Measurements from ENCODE around the gene PEMT. TPM values are rescaled to one million over a fixed set of nuclear protein-coding genes. Genes with fewer than 3 reads are reported as not detected.

Gene PEMT
- total and polyA plus RNA-seq, 9 of the 15 experiments (the other 6 are each of a cell fraction or from before 2014, with no cell fraction given) = 1.4 to 36.4 (median 13.6) TPM

DNA sequence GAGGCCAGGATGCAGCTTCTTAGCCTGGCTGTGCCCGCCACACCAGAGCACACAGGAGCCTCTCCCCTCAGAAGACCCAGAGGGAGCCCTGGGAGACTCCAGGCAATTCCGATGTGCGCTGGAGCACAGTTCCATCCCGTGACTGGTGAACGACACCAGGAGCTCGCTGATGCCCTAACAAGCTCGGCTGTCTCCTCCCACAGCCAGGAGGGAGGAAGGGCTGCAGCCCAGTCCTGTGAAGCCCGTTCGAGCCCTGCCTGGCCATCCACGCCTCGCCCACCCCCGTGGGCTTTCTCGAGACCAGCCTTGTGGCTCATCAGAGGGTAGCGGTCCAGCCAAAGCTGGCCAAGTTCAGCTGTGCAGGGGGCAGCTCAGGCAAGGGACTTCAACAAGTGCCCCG lies 73.5 kb downstream of the PEMT start:
- ChIA-PET CTCF (ENCODE audit: low intra/inter-chr PET ratio) (no interaction called here), POLR2A (no interaction called here)
- Histone ChIP-seq H3K27me3 (ENCODE audit: control insufficient read depth in 2 of 2, insufficient read depth in 2 of 2, low read length in 2 of 2) (no peaks in the 10 kb centered on the region), H3K4me2 (ENCODE audit: insufficient read depth, low read length) (no peak overlapping the region), H3K27ac (ENCODE audit: extremely low read depth, low read depth, low read length) (no peak overlapping the region), H3K36me3 (ENCODE audit: control insufficient read depth, insufficient read depth, low read length) (no peaks in the 10 kb centered on the region), H3K4me1 (replicated peaks in 1 of 2; ENCODE audit: control insufficient read depth in 2 of 2, insufficient read depth in 2 of 2, low read length in 2 of 2) (peaks cover 0 to 7% of the 10 kb centered on the region in 2 experiments; a peak in 2 of 5 replicates), H3K9ac (ENCODE audit: insufficient read depth in 1 of 2, low read depth in 2 of 2, low read length in 2 of 2) (peak overlapping the region in 1 of 2 experiments; percentile 52; a peak in 1 of 4 replicates), H2AFZ (ENCODE audit: low read depth, low read length) (no peak overlapping the region), H3K9me3 (replicated peaks; ENCODE audit: control insufficient read depth, insufficient read depth, low read depth, low read length) (no peaks in the 10 kb centered on the region), H3K79me2 (ENCODE audit: control insufficient read depth, insufficient read depth, low read length) (no peaks in the 10 kb centered on the region), H3K4me3 (no peak overlapping the region), H3K9me1 (ENCODE audit: control insufficient read depth, insufficient read depth, low read length) (no peaks in the 10 kb centered on the region), H4K20me1 (replicated peaks; ENCODE audit: control insufficient read depth, insufficient read depth, low read length) (no peaks in the 10 kb centered on the region)
- DNase-seq (ENCODE audit: extremely low read depth in 1 of 4, low spot score in 3 of 4) = no peak
- in situ Hi-C loops (cut with MboI) = no loop called here
- no peak for FAIRE-seq
- ATAC-seq = no peak
- TF ChIP-seq POLR2G (IDR thresholded peaks at IDR 0.05; ENCODE audit: low read depth, low read length) (0 out of 2 replicates have a peak, but pooled peaks have one; percentile 19), ZNF584 (CRISPR knock-in tag; IDR thresholded peaks at IDR 0.05; ENCODE audit: low read depth) (no peak)
- intact Hi-C loops (cut with micrococcal nuclease) = no loop called here
- WGBS (ENCODE audit: insufficient coverage, low coverage, missing lambda C conversion rate) = 58% methylated on average over 6 of the region's 15 CpGs
- BruUV-seq (replicated peaks) = no TSS peak

DNA sequence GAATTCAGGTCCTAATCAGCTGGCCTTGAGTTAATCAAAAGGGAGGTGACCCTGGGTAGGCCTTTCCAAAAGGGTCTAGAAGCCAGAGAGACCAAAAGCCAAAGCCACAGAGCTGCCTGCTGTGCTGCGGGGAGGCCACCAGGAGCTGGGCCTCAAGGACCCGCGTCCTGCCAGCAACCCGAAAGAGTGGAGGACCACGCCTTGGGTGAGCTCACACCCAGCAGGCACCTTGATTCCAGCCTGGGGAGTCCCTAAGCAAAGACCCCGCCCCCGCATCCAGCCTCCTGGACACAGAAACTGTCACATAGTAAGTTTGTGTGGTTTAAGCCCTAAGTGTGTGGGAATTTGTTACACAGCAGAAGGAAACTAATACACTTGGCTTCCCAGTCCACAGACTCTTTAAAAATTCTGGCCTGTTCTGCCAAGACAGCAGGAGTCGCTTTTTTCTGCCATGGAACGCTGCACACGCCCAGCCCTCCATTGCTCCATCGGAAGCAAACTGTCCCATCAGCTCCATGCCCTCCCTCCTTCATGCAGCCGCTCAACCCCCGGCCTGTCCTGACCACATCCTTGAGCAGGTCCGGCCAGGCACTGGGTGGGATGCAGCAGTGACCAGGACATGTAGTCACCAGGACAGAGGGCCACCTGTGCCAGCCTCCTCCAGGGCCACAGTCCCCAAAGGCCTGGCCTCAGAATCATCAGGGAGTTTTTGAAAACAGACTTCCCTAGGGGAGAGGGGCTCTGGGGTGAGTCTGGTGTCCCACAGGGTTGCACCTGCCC lies 74.4 kb downstream of the PEMT start:
- in situ Hi-C loops (cut with MboI) = no loop called here
- no peaks in the 10 kb centered on the region for H3K9me3 ChIP-seq (replicated peaks; ENCODE audit: control insufficient read depth, insufficient read depth, low read depth, low read length)
- TF ChIP-seq NR2F6 (CRISPR knock-in tag; IDR thresholded peaks at IDR 0.05) (no peak), ZC3H8 (IDR thresholded peaks at IDR 0.05) (no peak), RBM39 (optimal IDR thresholded peaks at IDR 0.05; ENCODE audit: low read depth, low read length) (no peak), SAP30 (IDR thresholded peaks at IDR 0.05; ENCODE audit: borderline replicate concordance, insufficient read depth, low read depth, low read length, poor library complexity, severe bottlenecking) (no peak), SIN3B (IDR thresholded peaks at IDR 0.05; ENCODE audit: low read depth) (no peak), FIP1L1 (IDR thresholded peaks at IDR 0.05; ENCODE audit: low read depth, low read length, poor library complexity, severe bottlenecking) (no peak), CEBPB (tag; IDR thresholded peaks at IDR 0.05) (no peak), IFI16 (CRISPR knock-in tag; IDR thresholded peaks at IDR 0.05) (no peak), DIDO1 (tag; IDR thresholded peaks at IDR 0.05; ENCODE audit: low read depth) (no peak), SMARCC2 (IDR thresholded peaks at IDR 0.05; ENCODE audit: low read depth) (no peak)
- TF ChIP-seq, protein P1, sequence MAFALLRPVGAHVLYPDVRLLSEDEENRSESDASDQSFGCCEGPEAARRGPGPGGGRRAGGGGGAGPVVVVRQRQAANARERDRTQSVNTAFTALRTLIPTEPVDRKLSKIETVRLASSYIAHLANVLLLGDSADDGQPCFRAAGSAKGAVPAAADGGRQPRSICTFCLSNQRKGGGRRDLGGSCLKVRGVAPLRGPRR (CRISPR knock-in tag; IDR thresholded peaks at IDR 0.05) = no peak
- TF ChIP-seq, protein P2, sequence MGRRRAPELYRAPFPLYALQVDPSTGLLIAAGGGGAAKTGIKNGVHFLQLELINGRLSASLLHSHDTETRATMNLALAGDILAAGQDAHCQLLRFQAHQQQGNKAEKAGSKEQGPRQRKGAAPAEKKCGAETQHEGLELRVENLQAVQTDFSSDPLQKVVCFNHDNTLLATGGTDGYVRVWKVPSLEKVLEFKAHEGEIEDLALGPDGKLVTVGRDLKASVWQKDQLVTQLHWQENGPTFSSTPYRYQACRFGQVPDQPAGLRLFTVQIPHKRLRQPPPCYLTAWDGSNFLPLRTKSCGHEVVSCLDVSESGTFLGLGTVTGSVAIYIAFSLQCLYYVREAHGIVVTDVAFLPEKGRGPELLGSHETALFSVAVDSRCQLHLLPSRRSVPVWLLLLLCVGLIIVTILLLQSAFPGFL (CRISPR knock-in tag; IDR thresholded peaks at IDR 0.05) = no peak

More for the DNA sequence above, 74.4 kb downstream of the PEMT start:
- WGBS (ENCODE audit: insufficient coverage, low coverage, missing lambda C conversion rate) = 73% methylated on average over 9 of the region's 14 CpGs
- intact Hi-C loops (cut with micrococcal nuclease) = no loop called here
- H3K79me2 ChIP-seq (ENCODE audit: control insufficient read depth, insufficient read depth, low read length) = no peaks in the 10 kb centered on the region
- no peak overlapping the region for H2AFZ ChIP-seq (ENCODE audit: low read depth, low read length)
- no peak for FAIRE-seq
- CTCF ChIA-PET (ENCODE audit: low intra/inter-chr PET ratio) = no interaction called here
- H4K20me1 ChIP-seq (replicated peaks; ENCODE audit: control insufficient read depth, insufficient read depth, low read length) = no peaks in the 10 kb centered on the region
- H3K9me1 ChIP-seq (ENCODE audit: control insufficient read depth, insufficient read depth, low read length) = no peaks in the 10 kb centered on the region
- H3K36me3 ChIP-seq (ENCODE audit: control insufficient read depth, insufficient read depth, low read length) = no peaks in the 10 kb centered on the region
- ATAC-seq = no peak
- POLR2A ChIA-PET = interaction anchor here (0.6 kb wide), 1 partner anchor 70 kb away, joined by 3 read pairs; no protein-coding TSS in a partner anchor
- H3K9ac ChIP-seq (ENCODE audit: insufficient read depth in 1 of 2, low read depth in 2 of 2, low read length in 2 of 2) = no peak overlapping the region
- DNase-seq (ENCODE audit: extremely low read depth in 1 of 4, low spot score in 3 of 4) = no peak
- no peak overlapping the region for H3K4me3 ChIP-seq
- H3K27me3 ChIP-seq (ENCODE audit: control insufficient read depth in 2 of 2, insufficient read depth in 2 of 2, low read length in 2 of 2) = no peaks in the 10 kb centered on the region
- BruUV-seq (replicated peaks) = no TSS peak
- no peak overlapping the region for H3K27ac ChIP-seq (ENCODE audit: extremely low read depth, low read depth, low read length)
- H3K4me2 ChIP-seq (ENCODE audit: insufficient read depth, low read length) = no peak overlapping the region
- peaks cover 0 to 11% of the 10 kb centered on the region in 2 experiments; a peak in 2 of 5 replicates for H3K4me1 ChIP-seq (replicated peaks in 1 of 2; ENCODE audit: control insufficient read depth in 2 of 2, insufficient read depth in 2 of 2, low read length in 2 of 2)

All from K562 (cell line).